ENCODE measurements around the gene SMOC1.

SMOC1 gene

GRCh38 chr14:69982886-69983285 lies 103.7 kb downstream of the SMOC1 start:
- TF ChIP-seq ZNF274 (IDR thresholded peaks at IDR 0.05; ENCODE audit: low read depth, low read length): no peak
- H3K4me3 ChIP-seq (ENCODE audit: low read length): no peak overlapping the region

GRCh38 chr14:69983317-69983716 lies 104.1 kb downstream of the SMOC1 start:
- no peak overlapping the region for H3K4me3 ChIP-seq (ENCODE audit: low read length)
- no peak for TF ChIP-seq ZNF274 (IDR thresholded peaks at IDR 0.05; ENCODE audit: low read depth, low read length)

GRCh38 chr14:69985463-69985862 lies 106.2 kb downstream of the SMOC1 start:
- H3K4me3 ChIP-seq (ENCODE audit: low read length): no peak overlapping the region

GRCh38 chr14:69986336-69986735 lies 107.1 kb downstream of the SMOC1 start:
- no peak for TF ChIP-seq ZNF274 (IDR thresholded peaks at IDR 0.05; ENCODE audit: low read depth, low read length)
- no peak overlapping the region for H3K4me3 ChIP-seq (ENCODE audit: low read length)

More at GRCh38 chr14:69985463-69985862, 106.2 kb downstream of the SMOC1 start:
- no peak for TF ChIP-seq ZNF274 (IDR thresholded peaks at IDR 0.05; ENCODE audit: low read depth, low read length)

GRCh38 chr14:69987406-69988121 lies 108.3 kb downstream of the SMOC1 start:
- TF ChIP-seq ZNF274 (IDR thresholded peaks at IDR 0.05; ENCODE audit: low read depth, low read length): no peak
- no peak overlapping the region for H3K4me3 ChIP-seq (ENCODE audit: low read length)

- TF ChIP-seq ZNF274 (IDR thresholded peaks at IDR 0.05; ENCODE audit: low read depth, low read length): no peak
- H3K4me3 ChIP-seq (ENCODE audit: low read length): no peak overlapping the region
These were observed 109.8 kb downstream of the SMOC1 start for GRCh38 chr14:69988979-69989378.

- no peak overlapping the region for H3K4me3 ChIP-seq (ENCODE audit: low read length)
- no peak for TF ChIP-seq ZNF274 (IDR thresholded peaks at IDR 0.05; ENCODE audit: low read depth, low read length)
These were observed 110.4 kb downstream of the SMOC1 start for GRCh38 chr14:69989622-69990021.

- no peak for TF ChIP-seq ZNF274 (IDR thresholded peaks at IDR 0.05; ENCODE audit: low read depth, low read length)
- H3K4me3 ChIP-seq (ENCODE audit: low read length): no peak overlapping the region
These were observed 111.1 kb downstream of the SMOC1 start for GRCh38 chr14:69990323-69990722.

- no peak overlapping the region for H3K4me3 ChIP-seq (ENCODE audit: low read length)
- TF ChIP-seq ZNF274 (IDR thresholded peaks at IDR 0.05; ENCODE audit: low read depth, low read length): no peak
These were observed 112.2 kb downstream of the SMOC1 start for GRCh38 chr14:69991422-69991821.

GRCh38 chr14:69992564-69992963 lies 113.3 kb downstream of the SMOC1 start:
- TF ChIP-seq ZNF274 (IDR thresholded peaks at IDR 0.05; ENCODE audit: low read depth, low read length): no peak
- H3K4me3 ChIP-seq (ENCODE audit: low read length): no peak overlapping the region

- no peak for TF ChIP-seq ZNF274 (IDR thresholded peaks at IDR 0.05; ENCODE audit: low read depth, low read length)
- no peak overlapping the region for H3K4me3 ChIP-seq (ENCODE audit: low read length)
These were observed 114.1 kb downstream of the SMOC1 start for GRCh38 chr14:69993326-69993725.

GRCh38 chr14:69994002-69994401 lies 114.8 kb downstream of the SMOC1 start:
- no peak overlapping the region for H3K4me3 ChIP-seq (ENCODE audit: low read length)
- no peak for TF ChIP-seq ZNF274 (IDR thresholded peaks at IDR 0.05; ENCODE audit: low read depth, low read length)

GRCh38 chr14:69996216-69996615 lies 117.0 kb downstream of the SMOC1 start:
- TF ChIP-seq ZNF274 (IDR thresholded peaks at IDR 0.05; ENCODE audit: low read depth, low read length): no peak
- H3K4me3 ChIP-seq (ENCODE audit: low read length): no peak overlapping the region

GRCh38 chr14:69997849-69998248 lies 118.6 kb downstream of the SMOC1 start:
- no peak for TF ChIP-seq ZNF274 (IDR thresholded peaks at IDR 0.05; ENCODE audit: low read depth, low read length)
- no peak overlapping the region for H3K4me3 ChIP-seq (ENCODE audit: low read length)

- no peak for TF ChIP-seq ZNF274 (IDR thresholded peaks at IDR 0.05; ENCODE audit: low read depth, low read length)
These were observed 120.1 kb downstream of the SMOC1 start for GRCh38 chr14:69999261-69999674.

GRCh38 chr14:70000601-70001000 lies 121.4 kb downstream of the SMOC1 start:
- H3K4me3 ChIP-seq (ENCODE audit: low read length): no peak overlapping the region
- no peak for TF ChIP-seq ZNF274 (IDR thresholded peaks at IDR 0.05; ENCODE audit: low read depth, low read length)

More at GRCh38 chr14:69999261-69999674, 120.1 kb downstream of the SMOC1 start:
- no peak overlapping the region for H3K4me3 ChIP-seq (ENCODE audit: low read length)

Measured in GM08714 (cell line).